GM12864 (cell line): ENCODE results near the gene WWP2.

Experiments
- DNase-seq: peaks from one replicate; pipeline ENCODE4 v3.0.0-alpha.2; 2011; ENCODE audit warnings: low read depth
- H3K4me3 ChIP-seq: 2 replicates; pipeline ENCODE4 v1.5.1; 2011; ENCODE audit warnings: mild to moderate bottlenecking, low read depth, low read length, control low read depth
- TF ChIP-seq, protein P1 (sequence below): IDR thresholded peaks from 2 replicates; pipeline ENCODE4 v1.5.1; 2011; ENCODE audit warnings: low read depth, mild to moderate bottlenecking, moderate library complexity, low read length, control low read depth, inconsistent platforms; ENCODE audit errors: missing control alignments

WWP2 gene

DNA sequence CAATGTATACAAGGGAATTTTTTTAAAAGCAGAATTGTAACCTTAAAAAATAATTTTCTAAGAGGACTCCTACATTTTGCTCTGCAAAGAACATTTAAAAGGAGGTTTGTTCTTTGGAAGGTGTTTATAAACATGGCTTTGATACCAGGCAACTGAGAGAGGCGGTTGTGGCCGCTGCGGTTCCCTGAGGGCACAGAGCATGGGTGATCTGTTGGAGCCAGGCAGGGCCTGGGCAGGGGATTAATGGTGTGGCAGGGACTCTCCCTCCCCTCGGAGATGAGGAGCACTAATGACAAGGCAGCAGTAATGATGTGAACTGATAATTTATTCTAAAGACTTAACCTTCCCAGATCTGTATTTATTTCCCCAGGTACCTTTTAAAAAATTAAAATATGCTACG lies 65.4 kb downstream of the WWP2 start:
- TF ChIP-seq, protein P1, sequence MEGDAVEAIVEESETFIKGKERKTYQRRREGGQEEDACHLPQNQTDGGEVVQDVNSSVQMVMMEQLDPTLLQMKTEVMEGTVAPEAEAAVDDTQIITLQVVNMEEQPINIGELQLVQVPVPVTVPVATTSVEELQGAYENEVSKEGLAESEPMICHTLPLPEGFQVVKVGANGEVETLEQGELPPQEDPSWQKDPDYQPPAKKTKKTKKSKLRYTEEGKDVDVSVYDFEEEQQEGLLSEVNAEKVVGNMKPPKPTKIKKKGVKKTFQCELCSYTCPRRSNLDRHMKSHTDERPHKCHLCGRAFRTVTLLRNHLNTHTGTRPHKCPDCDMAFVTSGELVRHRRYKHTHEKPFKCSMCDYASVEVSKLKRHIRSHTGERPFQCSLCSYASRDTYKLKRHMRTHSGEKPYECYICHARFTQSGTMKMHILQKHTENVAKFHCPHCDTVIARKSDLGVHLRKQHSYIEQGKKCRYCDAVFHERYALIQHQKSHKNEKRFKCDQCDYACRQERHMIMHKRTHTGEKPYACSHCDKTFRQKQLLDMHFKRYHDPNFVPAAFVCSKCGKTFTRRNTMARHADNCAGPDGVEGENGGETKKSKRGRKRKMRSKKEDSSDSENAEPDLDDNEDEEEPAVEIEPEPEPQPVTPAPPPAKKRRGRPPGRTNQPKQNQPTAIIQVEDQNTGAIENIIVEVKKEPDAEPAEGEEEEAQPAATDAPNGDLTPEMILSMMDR, result no peak
- no peak overlapping the region for H3K4me3 ChIP-seq
- no peak for DNase-seq

DNA sequence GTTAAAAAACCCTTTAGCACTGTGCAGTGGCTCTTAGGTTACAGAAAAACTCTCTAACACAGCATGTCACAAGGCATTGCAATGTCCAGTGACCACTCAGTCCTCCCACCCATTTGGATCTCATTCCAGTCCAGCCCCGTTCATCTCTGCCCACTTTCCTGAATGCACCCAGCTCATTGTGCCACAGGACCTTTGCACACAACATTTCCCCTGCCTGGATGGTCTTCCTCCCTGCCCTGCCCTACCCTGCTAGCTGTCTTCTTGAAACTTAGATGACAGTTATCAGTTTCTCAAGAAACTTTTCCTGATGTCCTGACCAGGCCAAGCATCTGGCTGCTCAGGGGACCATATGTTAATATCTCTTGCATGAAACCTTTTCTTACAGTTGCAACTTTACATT lies 67.2 kb downstream of the WWP2 start:
- no peak for DNase-seq
- TF ChIP-seq, protein P1, result no peak
- H3K4me3 ChIP-seq, result no peak overlapping the region

GRCh38 chr16:69830146-69830533 lies 68.0 kb downstream of the WWP2 start:
- TF ChIP-seq, protein P1, result no peak
- H3K4me3 ChIP-seq, result no peak overlapping the region
- no peak for DNase-seq

DNA sequence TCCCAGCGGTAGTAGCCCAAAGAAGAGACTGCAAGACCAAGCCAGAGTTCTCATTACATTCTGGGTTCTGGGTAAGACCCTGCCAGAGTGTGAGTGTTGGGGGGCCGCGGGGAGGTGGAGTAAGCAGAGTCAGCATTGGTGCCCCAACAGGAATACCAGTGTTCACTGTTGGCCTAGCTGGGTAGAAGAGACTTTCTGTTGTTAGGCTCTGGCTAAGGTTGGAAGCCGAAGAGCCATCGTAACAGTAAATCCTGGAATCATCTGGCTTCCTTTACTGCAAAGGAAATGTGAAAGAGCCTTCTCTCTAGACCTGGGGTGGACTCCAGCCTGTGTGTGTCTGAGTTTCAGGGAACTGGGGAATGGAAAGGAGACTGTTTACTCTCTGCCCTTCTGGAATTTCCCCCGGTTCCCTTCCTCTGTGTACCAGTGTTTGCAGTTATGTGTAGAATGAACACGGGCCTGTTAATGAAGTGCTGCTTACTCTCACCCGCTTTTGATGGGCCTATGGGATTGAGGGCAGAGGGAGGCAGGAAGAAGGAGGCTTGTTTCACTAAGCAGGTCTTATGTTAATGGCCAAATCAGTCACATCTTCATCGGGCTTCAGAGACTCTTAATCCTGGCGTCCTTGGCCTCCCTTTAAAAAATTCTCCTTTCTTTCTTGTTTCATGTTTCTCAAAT lies 68.5 kb downstream of the WWP2 start:
- TF ChIP-seq, protein P1, result no peak
- no peak overlapping the region for H3K4me3 ChIP-seq
- DNase-seq, result no peak

GRCh38 chr16:69831212-69832123 lies 69.3 kb downstream of the WWP2 start:
- DNase-seq, result no peak
- H3K4me3 ChIP-seq, result no peak overlapping the region
- TF ChIP-seq, protein P1, result no peak

DNA sequence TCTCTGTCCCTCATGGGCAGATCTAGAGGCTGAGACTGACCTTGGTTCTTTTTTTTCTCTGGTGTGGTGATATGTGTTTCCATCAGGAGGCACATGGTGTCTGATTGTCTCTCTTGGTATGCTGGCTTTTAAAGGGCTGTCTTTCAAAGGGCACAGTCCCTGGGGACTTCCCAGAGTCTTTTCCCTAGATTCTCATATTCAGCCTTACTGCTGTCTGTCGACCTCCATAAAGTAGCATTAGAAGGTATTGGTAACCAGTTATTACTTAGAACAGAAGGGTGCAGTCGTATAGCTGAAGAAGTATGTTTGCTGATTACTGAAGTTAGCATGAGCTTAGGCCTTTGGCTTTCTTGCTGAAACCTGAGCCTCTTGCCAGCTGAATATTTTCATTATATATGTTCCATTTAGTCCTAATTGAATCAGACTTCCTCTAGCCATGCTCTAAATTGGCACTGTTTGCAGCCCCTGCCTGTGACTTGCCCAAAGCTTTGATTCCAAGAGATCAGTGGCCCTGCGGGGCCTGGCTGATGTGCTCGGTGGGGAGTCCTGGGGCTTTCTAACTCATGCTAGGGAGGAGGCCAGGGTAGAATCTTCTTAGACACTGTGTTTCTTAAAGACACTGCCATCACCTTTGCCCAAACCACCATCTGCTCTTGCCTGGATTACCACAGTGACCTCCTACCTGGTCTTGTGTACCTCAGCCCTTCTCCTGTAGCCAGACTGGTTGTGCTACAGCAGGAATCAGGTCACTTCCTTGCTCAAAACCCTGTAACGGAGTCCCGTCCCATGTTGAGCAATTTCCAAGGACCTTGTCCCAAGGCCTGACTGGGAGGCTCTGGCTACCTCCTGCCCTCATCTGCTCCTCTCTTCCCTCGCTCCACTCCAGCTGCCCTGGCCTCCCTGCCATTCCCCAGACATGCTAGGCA lies 71.5 kb downstream of the WWP2 start:
- H3K4me3 ChIP-seq, result no peak overlapping the region
- peak; percentile 5 for DNase-seq
- TF ChIP-seq, protein P1, result no peak
